Activated CD8-positive, alpha-beta memory T cell treated with anti-CD3 and anti-CD28 coated beads for 36 hours (primary cell): ENCODE results near the gene TMEM87B. TPM values are rescaled to one million over a fixed set of nuclear protein-coding genes. Genes with fewer than 3 reads are reported as not detected.
"Not testable (repeated sequence)": the region's sequence is repeated elsewhere in the genome, so short reads cannot be mapped to it uniquely, and the experiment has no call there.

Experiments
- CTCF ChIA-PET: fragments of 350-600 bp; sonication (Branson Sonifier 250); formaldehyde crosslinking; loops from one replicate; lab custom pipeline; 2021; ENCODE audit warnings: antibody characterized with exemption; lab: Charles Lee
- POLR2A ChIA-PET: fragments of 350-600 bp; sonication (Branson Sonifier 250); formaldehyde crosslinking; loops from one replicate; lab custom pipeline; 2021; ENCODE audit warnings: antibody characterized with exemption; lab: Charles Lee
- total RNA-seq, 2 experiments: library from RNA; stranded (reverse); gene quantifications; one replicate each; pipeline ENCODE4 v1.2.3, GENCODE V29; 2021

The TMEM87B gene
- total RNA-seq, 2 experiments from 2014 or later, result 14.8 to 16.0 TPM

DNA sequence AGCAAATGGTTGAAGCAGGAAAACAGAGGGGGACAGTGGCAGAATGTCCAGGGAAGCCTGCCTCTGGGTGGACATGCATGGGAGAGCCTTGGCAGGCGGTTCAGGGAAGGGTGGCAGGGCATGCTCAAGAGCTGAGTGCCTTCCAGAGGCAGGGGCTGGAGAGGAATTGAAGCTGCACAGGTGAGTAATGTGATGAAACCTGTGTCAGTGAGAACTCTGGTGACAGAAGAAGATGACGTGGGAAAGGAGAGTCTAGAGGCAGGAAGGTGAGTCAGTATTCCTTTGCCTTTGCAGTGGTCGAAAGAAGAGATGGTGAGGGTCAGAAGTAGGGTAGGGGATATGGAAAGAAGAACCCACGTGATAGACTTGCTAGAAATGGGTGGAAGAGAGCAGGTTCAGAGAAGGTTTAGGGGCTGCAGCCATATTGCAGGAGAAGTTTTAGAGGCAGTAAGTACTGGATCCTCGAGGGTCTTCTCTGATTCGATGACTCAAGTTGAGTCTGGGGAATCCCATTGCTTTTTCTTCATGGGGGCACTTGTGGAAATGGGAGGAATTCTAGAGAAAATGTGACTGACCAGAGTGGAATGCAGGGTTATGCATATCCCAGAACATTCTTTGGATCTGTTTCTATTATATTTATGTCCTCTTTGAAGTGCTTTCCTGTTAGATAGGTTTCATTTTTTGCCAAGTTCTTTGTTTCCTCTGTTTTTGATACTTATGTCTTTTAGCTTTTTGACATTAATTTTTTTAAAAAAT is 37.4 kb downstream of the TMEM87B start:
- POLR2A ChIA-PET, result no interaction called here
- CTCF ChIA-PET, result no interaction called here

- ChIA-PET CTCF (no interaction called here), POLR2A (no interaction called here)
Measured at GRCh38 chr2:112093216-112093615, 38.1 kb downstream of the TMEM87B start.

DNA sequence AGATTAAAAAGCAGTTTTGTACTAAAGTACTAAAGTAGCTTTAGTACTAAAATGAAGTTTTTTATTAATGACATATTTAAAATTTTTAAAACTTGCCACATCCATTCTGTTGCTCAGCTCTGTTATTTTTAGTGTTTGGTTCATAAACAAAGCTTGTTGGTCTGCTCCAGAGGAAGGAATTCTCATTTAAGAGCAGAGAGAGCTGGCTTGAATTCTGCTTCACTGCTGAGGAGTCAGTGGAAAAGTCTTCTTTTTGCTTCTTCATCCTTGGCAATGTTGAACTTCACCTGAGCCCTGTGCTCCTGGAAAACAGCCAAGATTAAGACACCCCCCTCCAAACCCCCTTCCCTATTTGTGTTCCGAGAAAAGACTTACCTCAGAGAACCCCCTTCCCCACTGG is 40.6 kb downstream of the TMEM87B start:
- CTCF ChIA-PET, result no interaction called here
- POLR2A ChIA-PET, result no interaction called here

- CTCF ChIA-PET, result no interaction called here
- POLR2A ChIA-PET, result no interaction called here
Measured at GRCh38 chr2:112096098-112096497, 41.0 kb downstream of the TMEM87B start.

DNA sequence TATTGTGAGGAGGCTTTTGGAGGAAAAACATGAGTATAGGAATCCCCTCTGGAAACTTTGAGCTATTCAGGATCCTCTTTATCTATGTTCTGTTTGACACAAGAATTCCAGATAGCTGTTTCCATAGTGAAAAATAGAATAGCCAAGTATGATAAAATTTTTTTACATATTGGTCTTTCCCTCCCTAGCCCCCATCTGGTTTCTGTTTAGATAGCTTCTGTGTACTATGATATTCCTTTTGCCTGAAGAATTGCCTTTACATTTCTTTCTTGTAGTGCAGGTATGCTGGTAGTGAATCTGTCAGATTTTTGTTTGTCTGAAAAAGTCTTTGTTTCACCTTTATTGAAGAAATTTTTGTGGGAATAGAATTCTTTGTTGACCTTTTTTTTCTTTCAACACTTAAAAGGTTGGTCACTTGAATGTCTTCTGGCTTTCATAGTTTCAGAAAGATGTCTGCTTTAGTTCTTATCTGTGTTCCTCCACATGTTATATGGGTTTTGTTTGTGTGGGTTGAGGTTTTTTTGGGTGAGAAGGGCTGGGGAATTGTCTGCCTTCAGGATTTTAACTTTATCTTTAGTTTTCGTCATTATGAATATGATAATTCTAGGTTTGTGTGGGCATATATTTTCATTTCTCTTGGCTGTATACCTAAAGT is 53.2 kb downstream of the TMEM87B start:
- POLR2A ChIA-PET, result no interaction called here
- CTCF ChIA-PET, result no interaction called here

- CTCF ChIA-PET, result no interaction called here
- POLR2A ChIA-PET, result no interaction called here
Measured at GRCh38 chr2:112109278-112109677, 54.2 kb downstream of the TMEM87B start.

DNA sequence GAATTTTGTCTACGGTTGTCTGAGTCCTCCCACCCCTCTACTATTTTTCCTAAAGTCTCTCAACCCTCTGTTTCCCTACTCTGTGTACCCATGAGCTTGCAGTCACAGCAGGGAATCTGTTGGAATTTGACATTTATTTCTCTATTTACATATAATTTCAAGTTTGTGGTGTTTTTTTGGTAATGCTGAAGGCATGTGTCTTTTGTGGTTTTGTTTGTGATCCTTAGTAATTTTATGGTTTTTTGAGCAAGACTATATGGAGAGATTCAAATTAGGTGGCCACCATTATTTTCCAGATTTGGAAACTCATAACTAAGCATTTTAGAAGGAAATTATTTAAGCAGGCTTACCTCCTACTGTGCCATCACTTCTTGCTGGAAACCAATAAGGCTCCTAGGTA is 55.9 kb downstream of the TMEM87B start:
- ChIA-PET POLR2A (no interaction called here), CTCF (no interaction called here)

GRCh38 chr2:112113354-112113753 is 58.3 kb downstream of the TMEM87B start:
- CTCF ChIA-PET, POLR2A ChIA-PET: not testable (repeated sequence)

- ChIA-PET POLR2A (no interaction called here), CTCF (no interaction called here)
Measured at GRCh38 chr2:112118148-112118547, 63.1 kb downstream of the TMEM87B start.

DNA sequence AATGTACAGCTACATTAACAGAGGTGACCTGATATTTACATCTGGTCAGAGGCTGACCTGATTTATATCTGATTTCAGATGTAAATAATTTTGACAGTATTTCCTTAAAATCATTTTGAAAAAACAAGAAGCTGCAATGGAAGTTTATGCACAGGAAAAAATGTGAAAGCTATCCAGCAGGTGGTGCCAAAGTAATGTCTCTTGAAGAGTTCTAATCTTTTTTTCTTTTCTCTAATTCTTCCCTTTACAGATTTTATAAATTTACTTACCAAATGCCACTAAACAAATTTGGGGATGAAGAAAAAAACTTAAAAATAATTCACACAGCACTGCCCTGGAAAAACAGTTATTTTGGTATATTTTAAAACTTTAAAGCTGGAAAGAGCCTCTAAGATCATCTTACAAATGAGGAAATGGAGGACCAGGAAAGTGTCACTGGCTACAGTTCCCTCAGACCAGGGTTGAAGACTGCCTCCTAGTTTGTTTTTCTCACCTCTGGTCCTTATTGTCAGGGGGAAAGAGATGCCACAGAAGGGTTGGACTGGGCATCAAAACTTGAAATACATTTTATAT is 66.7 kb downstream of the TMEM87B start:
- ChIA-PET POLR2A (no interaction called here), CTCF (interaction anchor here (0.6 to 1.6 kb wide), 4 partner anchors 35 to 139 kb away, joined by 3 read pairs; no protein-coding TSS in a partner anchor)

DNA sequence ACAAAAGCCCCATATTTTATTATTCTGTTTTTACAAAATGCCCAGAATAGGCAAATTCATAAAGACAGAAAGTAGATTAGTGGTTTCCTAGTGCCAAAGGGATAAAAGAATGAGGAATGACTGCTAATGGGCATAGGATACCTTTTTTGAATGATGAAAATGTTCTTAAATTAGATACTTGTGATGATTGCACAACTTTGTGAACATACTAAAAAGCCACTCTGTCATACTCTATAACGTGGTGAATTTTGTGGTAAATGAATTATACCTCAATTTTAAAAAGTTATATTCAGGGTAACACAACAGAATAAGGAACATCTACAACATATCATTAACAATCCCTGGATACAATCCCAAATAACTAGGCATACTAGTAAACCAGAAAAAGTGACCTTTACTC is 74.0 kb downstream of the TMEM87B start:
- ChIA-PET POLR2A (no interaction called here), CTCF (no interaction called here)

GRCh38 chr2:112133344-112133743 is 78.3 kb downstream of the TMEM87B start:
- POLR2A ChIA-PET, result no interaction called here
- CTCF ChIA-PET, result no interaction called here

DNA sequence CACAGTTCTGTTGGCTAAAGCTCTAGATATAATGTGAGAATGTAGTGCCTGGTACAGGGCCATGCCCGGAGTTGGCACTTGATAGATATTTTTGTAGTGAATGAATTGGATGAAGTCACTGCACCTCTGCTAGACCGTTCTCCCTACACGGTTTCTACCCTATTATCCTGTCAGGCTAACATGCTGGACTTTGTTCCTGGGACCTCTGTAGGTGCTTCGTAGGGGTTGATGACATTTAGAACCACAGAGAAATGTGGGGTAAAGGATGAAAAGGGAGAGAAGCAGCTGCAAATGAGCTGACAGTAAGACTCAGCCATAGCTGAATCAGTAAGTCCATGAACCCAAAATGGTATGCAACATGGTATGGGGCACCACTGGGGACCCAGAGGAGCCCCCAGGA is 79.1 kb downstream of the TMEM87B start:
- CTCF ChIA-PET, result no interaction called here
- POLR2A ChIA-PET, result no interaction called here

DNA sequence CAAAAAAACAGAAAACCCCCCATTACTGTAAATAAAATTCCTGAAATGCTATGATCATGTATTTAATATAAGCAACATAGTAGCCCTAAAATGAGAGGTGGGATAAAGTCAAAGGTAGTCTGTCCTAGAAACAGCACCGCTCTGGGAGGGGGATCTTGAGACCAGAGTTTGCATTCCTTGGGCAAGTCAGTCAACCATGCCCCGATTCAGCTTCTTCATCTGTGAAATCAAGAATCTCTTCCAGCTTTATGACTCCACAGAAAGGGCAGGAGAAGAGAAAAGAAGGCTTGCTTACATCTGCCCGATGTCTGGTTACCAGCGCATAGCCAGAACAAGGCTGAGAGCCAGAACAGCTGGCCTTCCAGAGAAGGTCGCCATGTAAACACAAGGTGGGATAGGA is 81.0 kb downstream of the TMEM87B start:
- ChIA-PET POLR2A (no interaction called here), CTCF (no interaction called here)

- POLR2A ChIA-PET, result no interaction called here
Measured at GRCh38 chr2:112137516-112138158, 82.6 kb downstream of the TMEM87B start.

DNA sequence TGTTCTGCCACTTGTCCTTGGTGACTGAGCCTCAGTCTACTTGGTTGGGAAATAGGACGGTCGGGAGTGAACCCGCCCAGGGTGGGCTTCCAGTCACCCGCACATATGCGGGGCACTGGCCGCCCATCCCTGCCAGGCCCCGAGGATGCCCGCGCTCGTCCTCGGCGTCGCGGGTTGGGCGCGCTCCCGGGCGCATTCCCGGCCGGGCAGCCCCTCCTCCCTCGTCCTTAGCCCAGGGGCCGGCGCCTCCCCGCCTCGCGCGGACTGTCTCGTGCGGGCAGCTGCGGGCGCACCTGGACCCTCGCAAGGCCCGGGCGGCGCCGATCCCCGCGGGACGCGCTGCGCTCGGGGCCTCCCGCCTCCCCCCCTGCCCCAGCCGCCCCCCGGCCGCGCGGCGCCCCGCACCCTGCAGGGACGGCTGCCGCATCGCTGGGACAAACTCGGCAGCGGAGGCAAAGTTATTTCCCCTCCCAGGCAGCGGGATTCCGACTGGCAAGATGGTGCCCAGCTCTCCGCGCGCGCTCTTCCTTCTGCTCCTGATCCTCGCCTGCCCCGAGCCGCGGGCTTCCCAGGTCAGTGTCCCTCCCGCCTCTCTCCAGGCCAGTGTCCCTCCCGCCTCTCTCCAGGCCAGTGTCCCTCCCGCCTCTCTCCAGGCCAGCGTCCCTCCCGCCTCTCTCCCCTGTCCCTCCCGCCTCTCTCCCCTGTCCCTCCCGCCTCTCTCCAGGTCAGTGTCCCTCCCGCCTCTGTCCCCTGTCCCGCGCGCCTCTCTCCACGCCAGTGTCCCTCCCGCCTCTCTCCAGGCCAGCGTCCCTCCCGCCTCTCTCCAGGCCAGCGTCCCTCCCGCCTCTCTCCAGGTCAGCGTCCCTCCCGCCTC is 83.3 kb downstream of the TMEM87B start, which contains the start of gene FBLN7:
Gene FBLN7, plus strand, starts transcription at position 227 of the 874 bp plus-strand sequence. Its CDS starts 271 bp downstream, at position 498.
- ChIA-PET POLR2A (no interaction called here), CTCF (no interaction called here)

More at GRCh38 chr2:112137516-112138158, 82.6 kb downstream of the TMEM87B start:
- CTCF ChIA-PET, result no interaction called here

- POLR2A ChIA-PET, CTCF ChIA-PET: not testable (repeated sequence)
Measured at GRCh38 chr2:112139033-112139614, 84.1 kb downstream of the TMEM87B start.

DNA sequence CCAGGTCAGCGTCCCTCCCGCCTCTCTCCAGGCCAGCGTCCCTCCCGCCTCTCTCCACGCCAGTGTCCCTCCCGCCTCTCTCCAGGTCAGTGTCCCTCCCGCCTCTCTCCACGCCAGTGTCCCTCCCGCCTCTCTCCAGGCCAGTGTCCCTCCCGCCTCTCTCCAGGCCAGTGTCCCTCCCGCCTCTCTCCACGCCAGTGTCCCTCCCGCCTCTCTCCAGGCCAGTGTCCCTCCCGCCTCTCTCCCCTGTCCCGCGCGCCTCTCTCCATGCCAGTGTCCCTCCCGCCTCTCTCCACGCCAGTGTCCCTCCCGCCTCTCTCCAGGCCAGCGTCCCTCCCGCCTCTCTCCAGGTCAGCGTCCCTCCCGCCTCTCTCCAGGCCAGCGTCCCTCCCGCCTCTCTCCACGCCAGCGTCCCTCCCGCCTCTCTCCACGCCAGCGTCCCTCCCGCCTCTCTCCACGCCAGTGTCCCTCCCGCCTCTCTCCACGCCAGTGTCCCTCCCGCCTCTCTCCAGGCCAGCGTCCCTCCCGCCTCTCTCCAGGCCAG is 84.7 kb downstream of the TMEM87B start:
- CTCF ChIA-PET, POLR2A ChIA-PET: not testable (repeated sequence)
